IPS-15b (cell line): ENCODE results near the gene TUT1.
"Not testable (repeated sequence)": the region's sequence is repeated elsewhere in the genome, so short reads cannot be mapped to it uniquely, and the experiment has no call there.

Source experiments
- H3K27me3 ChIP-seq: one replicate; pipeline ENCODE4 v1.6.1; 2013; ENCODE audit warnings: low read length; ENCODE audit not compliant: control insufficient read depth, insufficient read depth
- H3K36me3 ChIP-seq: one replicate; pipeline ENCODE4 v1.6.1; 2013; ENCODE audit warnings: low read length; ENCODE audit not compliant: control insufficient read depth, insufficient read depth
- H3K4me1 ChIP-seq: one replicate; pipeline ENCODE4 v1.6.1; 2013; ENCODE audit warnings: mild to moderate bottlenecking, low read length; ENCODE audit not compliant: control insufficient read depth, insufficient read depth
- H3K4me3 ChIP-seq: one replicate; pipeline ENCODE4 v1.5.1; 2013; ENCODE audit warnings: low read depth, low read length
- H3K9ac ChIP-seq: one replicate; pipeline ENCODE4 v1.6.1; 2013; ENCODE audit warnings: low read depth, mild to moderate bottlenecking, low read length
- H3K9me3 ChIP-seq: one replicate; pipeline ENCODE4 v1.6.1; 2013; ENCODE audit warnings: mild to moderate bottlenecking, low read length; ENCODE audit not compliant: control insufficient read depth, insufficient read depth

TUT1 gene

DNA sequence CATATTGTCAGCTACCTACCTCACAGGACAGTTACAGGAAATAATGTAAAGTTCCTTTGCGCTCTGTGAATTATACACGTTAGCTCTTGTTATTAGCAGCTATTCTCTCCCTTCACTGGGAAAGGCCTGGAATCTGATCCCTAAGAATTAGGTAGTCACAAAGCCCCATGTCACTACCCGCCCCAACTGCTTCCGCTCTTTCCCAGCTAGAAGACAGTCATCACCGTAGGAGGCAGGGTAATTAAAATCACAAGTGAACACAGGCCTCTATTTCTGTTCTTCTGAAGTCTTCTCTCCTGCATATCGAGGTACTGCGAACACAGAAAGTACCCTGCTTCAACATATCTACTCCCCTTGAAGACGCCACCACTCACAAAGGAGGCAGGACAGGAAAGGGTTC lies 32.1 kb downstream of the TUT1 start:
- Histone ChIP-seq H3K36me3 (peaks cover 36% of the 10 kb centered on the region), H3K4me3 (no peak overlapping the region), H3K9ac (no peak overlapping the region), H3K27me3 (no peaks in the 10 kb centered on the region), H3K9me3 (no peaks in the 10 kb centered on the region), H3K4me1 (peaks cover 43% of the 10 kb centered on the region)

DNA sequence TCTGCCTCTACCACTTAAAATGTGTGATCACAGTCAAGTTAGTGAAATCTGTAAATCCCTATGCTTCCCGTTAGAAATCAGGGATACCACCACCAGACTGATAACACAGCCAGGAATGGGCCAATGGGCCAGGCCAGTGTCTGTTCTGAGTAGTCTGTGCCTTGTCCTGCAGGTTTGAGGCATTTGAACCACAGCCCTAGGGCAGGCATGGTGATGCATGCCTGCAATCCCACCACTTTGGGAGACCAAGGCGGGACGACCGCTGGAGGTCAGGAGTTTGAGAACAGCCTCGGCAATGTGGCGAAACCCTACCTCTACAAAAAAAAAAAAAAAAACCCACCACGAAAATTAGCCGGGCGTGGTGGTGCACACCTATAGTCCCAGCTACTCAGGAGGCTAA lies 32.7 kb downstream of the TUT1 start:
- Histone ChIP-seq H3K9ac (no peak overlapping the region), H3K27me3 (no peaks in the 10 kb centered on the region), H3K4me3 (no peak overlapping the region), H3K4me1 (peaks cover 46% of the 10 kb centered on the region), H3K36me3 (peaks cover 30% of the 10 kb centered on the region), H3K9me3 (no peaks in the 10 kb centered on the region)

DNA sequence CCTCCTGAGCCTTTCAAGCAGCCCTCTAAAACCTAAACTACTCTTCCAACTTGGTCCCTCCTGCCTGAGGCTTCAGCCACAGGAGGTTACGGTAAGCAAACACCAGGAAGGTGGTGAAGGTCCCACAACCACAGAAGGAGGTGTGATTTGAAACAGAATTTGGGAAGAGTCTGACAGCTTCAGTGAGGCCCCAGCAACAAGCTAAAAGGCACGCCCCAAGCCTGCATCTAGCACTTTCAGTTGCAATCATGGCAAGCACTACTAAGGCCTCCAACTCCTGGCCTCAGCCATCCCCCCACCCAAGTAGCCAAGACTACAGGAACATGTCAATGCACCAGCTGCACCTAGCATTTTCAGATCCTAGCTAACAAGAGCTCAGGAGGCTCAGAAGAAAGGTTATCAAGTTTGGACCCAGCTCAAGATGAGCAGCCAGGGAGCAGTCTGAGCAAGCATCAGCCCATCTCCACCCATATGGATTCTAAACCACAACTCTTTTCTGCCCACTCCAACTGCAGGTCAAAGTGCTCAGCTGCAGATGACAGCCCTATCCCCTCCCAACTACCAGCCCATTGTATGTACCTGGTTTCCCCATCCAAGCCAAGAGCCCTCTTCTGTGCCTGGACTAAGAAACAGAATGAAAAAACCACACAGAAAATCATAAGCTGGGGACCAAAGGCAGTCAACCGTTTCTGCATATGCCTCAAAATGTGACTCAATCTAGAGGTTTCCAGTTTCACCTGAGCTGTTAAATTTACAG lies 34.3 kb downstream of the TUT1 start:
- H3K9ac ChIP-seq, result peak overlapping the region; percentile 63
- no peak overlapping the region for H3K4me3 ChIP-seq
- H3K36me3 ChIP-seq, result peaks cover 26% of the 10 kb centered on the region
- no peaks in the 10 kb centered on the region for H3K9me3 ChIP-seq
- peaks cover 58% of the 10 kb centered on the region for H3K4me1 ChIP-seq
- no peaks in the 10 kb centered on the region for H3K27me3 ChIP-seq

DNA sequence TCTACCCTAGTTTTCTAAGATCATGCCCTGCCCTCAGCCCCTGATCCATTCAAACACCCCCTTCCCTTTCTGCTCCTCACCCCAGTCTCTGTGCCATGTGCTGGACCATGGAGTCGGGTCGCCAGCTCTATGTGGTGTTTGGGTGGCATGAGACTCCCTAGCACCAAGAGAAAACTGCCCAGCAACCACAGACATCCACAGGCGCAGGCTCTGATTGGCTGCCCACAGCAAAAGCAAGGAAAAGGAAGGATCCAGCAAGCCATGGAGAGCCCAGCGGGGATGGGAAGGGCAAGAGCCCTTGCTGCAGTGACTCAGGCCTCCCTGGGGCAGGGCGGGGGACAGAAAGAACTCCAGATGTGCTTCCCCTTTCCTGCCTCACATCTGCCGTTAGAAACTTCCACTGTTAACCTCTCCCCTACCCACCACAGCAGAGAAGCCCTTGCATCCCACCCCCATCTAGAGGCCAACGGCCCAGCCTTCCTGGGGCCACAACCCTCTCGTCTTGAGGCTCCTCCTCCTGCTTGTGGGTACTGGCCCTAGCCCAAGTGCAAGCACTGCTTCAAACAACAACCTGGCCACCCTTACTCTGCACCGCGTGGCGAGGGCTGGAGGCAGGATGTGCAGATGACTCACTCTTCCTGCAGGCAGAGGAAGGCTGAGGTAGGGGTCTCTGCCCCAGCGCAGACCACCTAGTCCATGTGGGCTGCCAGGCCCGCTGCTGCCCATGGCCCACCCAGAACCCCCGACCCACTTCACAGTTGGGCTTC lies 35.0 kb downstream of the TUT1 start:
- Histone ChIP-seq H3K27me3 (no peaks in the 10 kb centered on the region), H3K9me3 (no peaks in the 10 kb centered on the region), H3K4me1 (peaks cover 63% of the 10 kb centered on the region), H3K9ac (peak overlapping the region; percentile 63), H3K36me3 (peaks cover 26% of the 10 kb centered on the region), H3K4me3 (no peak overlapping the region)

- no peak overlapping the region for H3K4me3 ChIP-seq
- peaks cover 5% of the 10 kb centered on the region for H3K27me3 ChIP-seq
- H3K9ac ChIP-seq, result no peak overlapping the region
- peaks cover 58% of the 10 kb centered on the region for H3K4me1 ChIP-seq
- peaks cover 26% of the 10 kb centered on the region for H3K36me3 ChIP-seq
- no peaks in the 10 kb centered on the region for H3K9me3 ChIP-seq
Measured at GRCh38 chr11:62555464-62556107, 35.7 kb downstream of the TUT1 start.

GRCh38 chr11:62554387-62555167 lies 36.7 kb downstream of the TUT1 start:
- Histone ChIP-seq H3K9ac (no peak overlapping the region), H3K9me3 (no peaks in the 10 kb centered on the region), H3K4me1 (peaks cover 50% of the 10 kb centered on the region), H3K27me3 (peaks cover 16% of the 10 kb centered on the region), H3K4me3 (no peak overlapping the region), H3K36me3 (peaks cover 18% of the 10 kb centered on the region)

GRCh38 chr11:62553839-62554361 lies 37.4 kb downstream of the TUT1 start:
- Histone ChIP-seq H3K27me3 (peaks cover 22% of the 10 kb centered on the region), H3K9ac (no peak overlapping the region), H3K36me3 (peaks cover 11% of the 10 kb centered on the region), H3K4me3 (peak overlapping the region; percentile 16), H3K9me3 (no peaks in the 10 kb centered on the region), H3K4me1 (peaks cover 45% of the 10 kb centered on the region)

DNA sequence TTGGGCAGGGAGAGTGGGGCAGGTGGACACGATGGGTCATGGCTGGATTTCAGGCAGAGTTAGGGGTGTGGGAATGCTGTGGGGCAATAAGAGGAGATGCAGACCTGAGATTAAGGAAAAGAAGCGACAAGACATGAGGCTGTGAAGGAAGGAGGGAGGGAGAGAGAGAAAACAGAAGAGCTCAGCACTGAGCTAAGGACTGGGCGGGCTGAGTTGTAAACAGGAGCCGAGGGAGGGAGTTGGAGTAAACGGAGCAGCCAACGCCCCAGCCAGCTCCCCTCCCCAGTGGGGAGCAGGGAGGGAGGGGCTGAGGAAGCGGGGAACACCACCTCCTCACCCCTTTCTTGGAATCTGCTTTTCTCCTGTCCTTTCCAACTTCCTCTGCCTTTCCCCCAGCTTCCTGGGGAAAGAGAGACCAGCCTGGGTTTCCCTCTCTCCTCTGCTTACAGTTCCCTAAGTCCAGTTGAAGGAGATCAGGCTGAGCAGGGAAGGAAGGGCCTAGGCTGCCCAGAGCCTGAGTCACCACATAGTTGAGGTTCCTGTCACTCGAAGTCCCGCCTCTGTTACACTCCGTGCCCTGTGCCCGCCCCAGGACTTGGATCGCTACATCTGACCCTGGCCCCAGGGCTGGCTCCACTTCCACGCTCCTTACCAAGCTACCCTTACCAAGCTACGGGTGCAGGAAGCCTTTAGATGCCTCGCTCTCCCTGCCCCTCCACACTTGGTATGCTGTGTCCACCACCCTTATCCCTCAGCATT lies 38.1 kb downstream of the TUT1 start:
- Histone ChIP-seq H3K9ac (peak overlapping the region; percentile 2), H3K27me3 (peaks cover 28% of the 10 kb centered on the region), H3K4me1 (peaks cover 45% of the 10 kb centered on the region), H3K36me3 (peaks cover 8% of the 10 kb centered on the region), H3K4me3 (peak overlapping the region; percentile 37), H3K9me3 (no peaks in the 10 kb centered on the region)

- peaks cover 8% of the 10 kb centered on the region for H3K36me3 ChIP-seq
- no peaks in the 10 kb centered on the region for H3K9me3 ChIP-seq
- no peak overlapping the region for H3K9ac ChIP-seq
- peak overlapping the region; percentile 37 for H3K4me3 ChIP-seq
- peaks cover 47% of the 10 kb centered on the region for H3K4me1 ChIP-seq
- peaks cover 35% of the 10 kb centered on the region for H3K27me3 ChIP-seq
Measured at GRCh38 chr11:62552485-62553079, 38.7 kb downstream of the TUT1 start.

DNA sequence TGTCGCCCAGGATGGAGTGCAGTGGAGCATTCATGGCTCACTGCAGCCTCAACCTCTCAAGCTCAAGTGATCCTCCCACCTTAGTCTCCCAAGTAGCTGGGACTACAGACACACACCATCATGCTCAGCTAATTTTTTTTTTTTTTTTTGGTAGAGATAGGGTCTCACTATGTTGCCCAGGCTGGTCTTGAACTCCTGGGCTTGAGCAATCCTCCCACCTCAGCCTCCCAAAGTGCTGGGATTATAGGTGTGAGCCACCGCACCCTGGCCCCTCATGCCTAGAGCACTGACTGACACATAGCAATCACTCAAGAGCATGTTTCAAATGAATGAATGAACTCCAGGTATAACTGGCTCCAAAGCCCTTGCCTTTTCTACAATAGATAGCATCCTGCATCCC lies 40.8 kb downstream of the TUT1 start:
- not testable (repeated sequence) for H3K36me3 ChIP-seq, H3K9ac ChIP-seq, H3K4me3 ChIP-seq, H3K9me3 ChIP-seq
- Histone ChIP-seq H3K4me1 (peaks cover 32% of the 10 kb centered on the region), H3K27me3 (peaks cover 43% of the 10 kb centered on the region)
